ENCODE measurements around the gene VRK1.

Gene VRK1

DNA sequence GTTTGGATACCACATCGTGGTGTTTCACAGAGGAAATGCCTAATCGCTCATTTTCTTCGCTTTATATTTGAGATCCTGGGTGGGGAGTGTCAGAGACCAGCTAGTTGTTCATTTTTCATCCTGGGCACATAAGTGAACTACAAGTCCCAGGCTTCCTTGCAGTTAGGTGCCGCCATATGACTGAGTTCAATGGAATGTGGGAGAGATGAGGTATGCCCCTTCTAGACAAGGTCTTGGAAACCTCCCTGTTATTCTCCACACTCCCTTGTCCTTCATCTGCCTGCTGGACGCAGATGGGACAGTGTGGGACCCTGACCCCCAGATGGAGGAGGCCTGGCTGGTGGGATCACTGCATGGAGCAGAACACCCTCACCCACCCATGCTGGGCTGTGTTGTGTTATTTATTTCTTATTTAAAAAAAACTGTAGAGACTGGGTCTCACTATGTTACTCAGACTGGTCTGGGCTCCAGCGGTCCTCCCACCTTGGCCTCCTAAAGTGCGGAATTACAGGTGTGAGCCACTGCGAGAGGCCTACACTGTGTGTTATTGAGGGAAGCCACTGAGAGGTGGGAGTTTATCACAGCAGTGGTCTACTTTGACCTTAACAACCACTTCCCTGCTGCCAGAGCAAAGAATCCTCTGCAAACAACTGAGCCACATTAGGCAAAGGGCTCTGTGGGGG, 42.9 kb upstream of the VRK1 start:
- no peaks in the 10 kb centered on the region for H3K36me3 ChIP-seq (ENCODE audit: control insufficient read depth, low read length)
- TF ChIP-seq EZH2phosphoT487 (IDR thresholded peaks at IDR 0.05; ENCODE audit: borderline replicate concordance, low read length), result no peak
- TF ChIP-seq, protein P1, sequence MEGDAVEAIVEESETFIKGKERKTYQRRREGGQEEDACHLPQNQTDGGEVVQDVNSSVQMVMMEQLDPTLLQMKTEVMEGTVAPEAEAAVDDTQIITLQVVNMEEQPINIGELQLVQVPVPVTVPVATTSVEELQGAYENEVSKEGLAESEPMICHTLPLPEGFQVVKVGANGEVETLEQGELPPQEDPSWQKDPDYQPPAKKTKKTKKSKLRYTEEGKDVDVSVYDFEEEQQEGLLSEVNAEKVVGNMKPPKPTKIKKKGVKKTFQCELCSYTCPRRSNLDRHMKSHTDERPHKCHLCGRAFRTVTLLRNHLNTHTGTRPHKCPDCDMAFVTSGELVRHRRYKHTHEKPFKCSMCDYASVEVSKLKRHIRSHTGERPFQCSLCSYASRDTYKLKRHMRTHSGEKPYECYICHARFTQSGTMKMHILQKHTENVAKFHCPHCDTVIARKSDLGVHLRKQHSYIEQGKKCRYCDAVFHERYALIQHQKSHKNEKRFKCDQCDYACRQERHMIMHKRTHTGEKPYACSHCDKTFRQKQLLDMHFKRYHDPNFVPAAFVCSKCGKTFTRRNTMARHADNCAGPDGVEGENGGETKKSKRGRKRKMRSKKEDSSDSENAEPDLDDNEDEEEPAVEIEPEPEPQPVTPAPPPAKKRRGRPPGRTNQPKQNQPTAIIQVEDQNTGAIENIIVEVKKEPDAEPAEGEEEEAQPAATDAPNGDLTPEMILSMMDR (IDR thresholded peaks at IDR 0.05; ENCODE audit: low read depth, low read length, poor library complexity, severe bottlenecking), result no peak
- no peaks in the 10 kb centered on the region for H3K4me1 ChIP-seq (ENCODE audit: control insufficient read depth, low read length)
- H3K9me3 ChIP-seq (ENCODE audit: control insufficient read depth, insufficient read depth, low read length), result no peaks in the 10 kb centered on the region
- H3K4me3 ChIP-seq (ENCODE audit: low read length), result no peak overlapping the region
- no peaks in the 10 kb centered on the region for H4K20me1 ChIP-seq (ENCODE audit: control insufficient read depth, insufficient read depth, low read depth, low read length)
- no peak overlapping the region for H3K4me2 ChIP-seq (ENCODE audit: low read length)
- no peaks in the 10 kb centered on the region for H3K9me2 ChIP-seq (replicated peaks; ENCODE audit: control insufficient read depth, low read length)
- 0 out of 2 replicates have a peak, but pooled peaks cover 3% of the 10 kb centered on the region for H3K27me3 ChIP-seq (ENCODE audit: control insufficient read depth, low read length)
- no peak overlapping the region for H3K27ac ChIP-seq (ENCODE audit: low read depth, low read length)
- no peaks in the 10 kb centered on the region for H3K79me2 ChIP-seq (ENCODE audit: control insufficient read depth, low read length)
- no peaks in the 10 kb centered on the region for H3F3A ChIP-seq (ENCODE audit: control insufficient read depth, insufficient read depth)

DNA sequence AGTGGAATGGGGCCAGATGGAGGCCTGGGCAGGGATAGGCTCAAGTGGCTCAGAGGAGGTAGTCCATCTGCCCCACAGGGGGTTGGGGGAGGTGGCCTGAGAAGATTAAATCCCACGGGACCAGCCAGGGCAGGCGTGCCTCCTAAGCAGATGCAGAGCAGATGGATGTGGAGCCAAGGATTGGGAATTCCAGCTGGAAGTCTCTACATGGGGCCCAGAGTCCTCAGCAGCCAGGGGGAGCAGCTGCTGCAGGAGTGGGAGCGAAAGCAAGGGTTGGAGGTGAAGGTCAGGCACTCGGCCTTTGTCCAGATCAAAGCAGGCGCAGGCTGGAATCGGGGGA, 42.4 kb upstream of the VRK1 start:
- Histone ChIP-seq H3K9me3 (ENCODE audit: control insufficient read depth, insufficient read depth, low read length) (no peaks in the 10 kb centered on the region), H3F3A (ENCODE audit: control insufficient read depth, insufficient read depth) (no peaks in the 10 kb centered on the region), H3K27me3 (ENCODE audit: control insufficient read depth, low read length) (0 out of 2 replicates have a peak, but pooled peaks cover 3% of the 10 kb centered on the region), H3K9me2 (replicated peaks; ENCODE audit: control insufficient read depth, low read length) (no peaks in the 10 kb centered on the region), H3K79me2 (ENCODE audit: control insufficient read depth, low read length) (no peaks in the 10 kb centered on the region), H3K4me3 (ENCODE audit: low read length) (no peak overlapping the region), H3K4me2 (ENCODE audit: low read length) (no peak overlapping the region), H3K27ac (ENCODE audit: low read depth, low read length) (no peak overlapping the region), H4K20me1 (ENCODE audit: control insufficient read depth, insufficient read depth, low read depth, low read length) (no peaks in the 10 kb centered on the region), H3K4me1 (ENCODE audit: control insufficient read depth, low read length) (no peaks in the 10 kb centered on the region), H3K36me3 (ENCODE audit: control insufficient read depth, low read length) (no peaks in the 10 kb centered on the region)
- no peak for TF ChIP-seq EZH2phosphoT487 (IDR thresholded peaks at IDR 0.05; ENCODE audit: borderline replicate concordance, low read length)
- TF ChIP-seq, protein P1 (IDR thresholded peaks at IDR 0.05; ENCODE audit: low read depth, low read length, poor library complexity, severe bottlenecking), result no peak

GRCh38 chr14:96756745-96757144, 40.4 kb upstream of the VRK1 start:
- Histone ChIP-seq H3K9me2 (replicated peaks; ENCODE audit: control insufficient read depth, low read length) (no peaks in the 10 kb centered on the region), H3K79me2 (ENCODE audit: control insufficient read depth, low read length) (no peaks in the 10 kb centered on the region), H3K4me2 (ENCODE audit: low read length) (no peak overlapping the region), H3K27ac (ENCODE audit: low read depth, low read length) (no peak overlapping the region), H3K27me3 (ENCODE audit: control insufficient read depth, low read length) (0 out of 2 replicates have a peak, but pooled peaks cover 3% of the 10 kb centered on the region), H3K9me3 (ENCODE audit: control insufficient read depth, insufficient read depth, low read length) (no peaks in the 10 kb centered on the region), H4K20me1 (ENCODE audit: control insufficient read depth, insufficient read depth, low read depth, low read length) (no peaks in the 10 kb centered on the region), H3K4me1 (ENCODE audit: control insufficient read depth, low read length) (no peaks in the 10 kb centered on the region), H3F3A (ENCODE audit: control insufficient read depth, insufficient read depth) (no peaks in the 10 kb centered on the region), H3K36me3 (ENCODE audit: control insufficient read depth, low read length) (no peaks in the 10 kb centered on the region), H3K4me3 (ENCODE audit: low read length) (no peak overlapping the region)
- TF ChIP-seq, protein P1 (IDR thresholded peaks at IDR 0.05; ENCODE audit: low read depth, low read length, poor library complexity, severe bottlenecking), result no peak
- TF ChIP-seq EZH2phosphoT487 (IDR thresholded peaks at IDR 0.05; ENCODE audit: borderline replicate concordance, low read length), result no peak
